Ishikawa (cell line): ENCODE data around the gene PRKCD.

ENCODE experiments used
- CREB1 ChIP-seq: IDR thresholded peaks from 2 replicates; pipeline ENCODE4 v1.6.1; 2012; ENCODE audit warnings: low read depth
- EGR1 ChIP-seq: IDR thresholded peaks from 2 replicates; pipeline ENCODE4 v1.6.1; 2012
- YY1 ChIP-seq: IDR thresholded peaks from 2 replicates; pipeline ENCODE4 v1.6.1; 2012; ENCODE audit warnings: low read depth
- TF ChIP-seq, protein P1 (sequence below): IDR thresholded peaks from 2 replicates; pipeline ENCODE4 v1.6.1; 2012; ENCODE audit warnings: low read depth, mild to moderate bottlenecking

DNA sequence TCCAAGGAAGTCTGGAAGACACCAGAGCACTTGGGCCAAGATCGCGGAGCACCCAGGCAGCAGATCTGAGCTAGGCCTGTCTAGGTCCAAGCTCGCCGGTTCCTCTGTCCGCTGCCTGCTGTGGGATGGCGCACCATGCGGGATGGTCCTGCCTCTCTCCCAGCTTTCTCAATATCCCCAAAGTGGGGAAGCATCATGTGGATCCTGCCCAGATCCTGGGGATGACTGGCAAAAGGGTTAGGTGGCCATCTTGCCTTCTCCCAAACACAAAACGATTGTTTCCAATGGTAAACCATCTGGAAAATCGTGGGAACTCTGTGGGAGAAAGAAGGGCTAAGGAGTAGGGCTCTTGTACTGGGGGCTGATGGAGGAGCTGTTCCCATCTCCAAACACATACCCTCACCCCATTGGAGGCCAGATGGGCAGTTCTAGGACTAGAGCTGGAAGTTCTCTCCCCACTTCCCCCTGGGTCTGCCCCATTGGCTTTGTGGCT, 8.9 kb downstream of the PRKCD start:
- TF ChIP-seq, protein P1, sequence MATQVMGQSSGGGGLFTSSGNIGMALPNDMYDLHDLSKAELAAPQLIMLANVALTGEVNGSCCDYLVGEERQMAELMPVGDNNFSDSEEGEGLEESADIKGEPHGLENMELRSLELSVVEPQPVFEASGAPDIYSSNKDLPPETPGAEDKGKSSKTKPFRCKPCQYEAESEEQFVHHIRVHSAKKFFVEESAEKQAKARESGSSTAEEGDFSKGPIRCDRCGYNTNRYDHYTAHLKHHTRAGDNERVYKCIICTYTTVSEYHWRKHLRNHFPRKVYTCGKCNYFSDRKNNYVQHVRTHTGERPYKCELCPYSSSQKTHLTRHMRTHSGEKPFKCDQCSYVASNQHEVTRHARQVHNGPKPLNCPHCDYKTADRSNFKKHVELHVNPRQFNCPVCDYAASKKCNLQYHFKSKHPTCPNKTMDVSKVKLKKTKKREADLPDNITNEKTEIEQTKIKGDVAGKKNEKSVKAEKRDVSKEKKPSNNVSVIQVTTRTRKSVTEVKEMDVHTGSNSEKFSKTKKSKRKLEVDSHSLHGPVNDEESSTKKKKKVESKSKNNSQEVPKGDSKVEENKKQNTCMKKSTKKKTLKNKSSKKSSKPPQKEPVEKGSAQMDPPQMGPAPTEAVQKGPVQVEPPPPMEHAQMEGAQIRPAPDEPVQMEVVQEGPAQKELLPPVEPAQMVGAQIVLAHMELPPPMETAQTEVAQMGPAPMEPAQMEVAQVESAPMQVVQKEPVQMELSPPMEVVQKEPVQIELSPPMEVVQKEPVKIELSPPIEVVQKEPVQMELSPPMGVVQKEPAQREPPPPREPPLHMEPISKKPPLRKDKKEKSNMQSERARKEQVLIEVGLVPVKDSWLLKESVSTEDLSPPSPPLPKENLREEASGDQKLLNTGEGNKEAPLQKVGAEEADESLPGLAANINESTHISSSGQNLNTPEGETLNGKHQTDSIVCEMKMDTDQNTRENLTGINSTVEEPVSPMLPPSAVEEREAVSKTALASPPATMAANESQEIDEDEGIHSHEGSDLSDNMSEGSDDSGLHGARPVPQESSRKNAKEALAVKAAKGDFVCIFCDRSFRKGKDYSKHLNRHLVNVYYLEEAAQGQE, result no peak
- no peak for TF ChIP-seq CREB1
- TF ChIP-seq EGR1, result no peak
- TF ChIP-seq YY1, result no peak
